Suprapubic skin (tissue), 4 donors: ENCODE measurements around the gene ZW10. TPM values are rescaled to one million over a fixed set of nuclear protein-coding genes. Genes with fewer than 3 reads are reported as not detected.

Source experiments
- DNase-seq, 2 donors: peaks; one replicate each; pipeline ENCODE4 v3.0.0-alpha.2; 2019; ENCODE audit warnings: low spot score in 2 of 2
- H3K27ac ChIP-seq: fragments of 200-600 bp; sonication (generic); one replicate; pipeline ENCODE4 v1.5.1; 2019
- H3K27me3 ChIP-seq: fragments of 200-600 bp; sonication (generic); one replicate; pipeline ENCODE4 v1.5.1; 2019
- H3K36me3 ChIP-seq: fragments of 200-600 bp; sonication (generic); one replicate; pipeline ENCODE4 v1.5.1; 2019
- H3K4me1 ChIP-seq: fragments of 200-600 bp; sonication (generic); one replicate; pipeline ENCODE4 v1.5.1; 2019
- H3K4me3 ChIP-seq: fragments of 200-600 bp; sonication (generic); one replicate; pipeline ENCODE4 v1.5.1; 2019; ENCODE audit warnings: mild to moderate bottlenecking
- H3K9me3 ChIP-seq: fragments of 200-600 bp; sonication (generic); one replicate; pipeline ENCODE4 v1.5.1; 2019
- CTCF ChIP-seq, 2 donors: fragments of 200-600 bp in 1 of 2; fragments of 450-650 bp in 1 of 2; sonication (generic) in 1 of 2; IDR thresholded peaks; one replicate each; pipeline ENCODE4 v1.5.1; 2016 to 2019; ENCODE audit warnings: antibody characterized with exemption in 2 of 2, mild to moderate bottlenecking in 1 of 2, moderate library complexity in 1 of 2
- EP300 ChIP-seq: sonication (generic); formaldehyde crosslinking; IDR thresholded peaks from one replicate; pipeline ENCODE4 v1.6.1; 2017; ENCODE audit warnings: antibody characterized with exemption
- POLR2A ChIP-seq, 2 donors: fragments of 450-650 bp; IDR thresholded peaks; one replicate each; pipeline ENCODE4 v1.6.1; 2017; ENCODE audit warnings: antibody characterized with exemption in 2 of 2, mild to moderate bottlenecking in 2 of 2, moderate library complexity in 2 of 2
- POLR2AphosphoS5 ChIP-seq, 3 donors: sonication (generic); formaldehyde crosslinking; IDR thresholded peaks; one replicate each; pipeline ENCODE4 v1.6.1; 2017; ENCODE audit warnings: antibody characterized with exemption in 3 of 3
- WGBS: methylation state at CpG from one replicate; pipeline ENCODE4 v1.1.5; 2018; 5-methylcytosine and 5-hydroxymethylcytosine counted together
- total RNA-seq, 4 donors: library from RNA; depleted of rRNA; stranded (reverse); fragments of >200 nt; gene quantifications; one replicate each; pipeline ENCODE4 v1.1.0, GENCODE V29; 2016

ZW10 gene
- total RNA-seq, 4 donors from 2014 or later = 15.0 to 22.7 (median 20.8) TPM

- Histone ChIP-seq H3K27ac (no peak overlapping the region), H3K4me3 (no peak overlapping the region), H3K36me3 (no peaks in the 10 kb centered on the region), H3K4me1 (no peaks in the 10 kb centered on the region), H3K9me3 (no peaks in the 10 kb centered on the region), H3K27me3 (no peaks in the 10 kb centered on the region)
- TF ChIP-seq CTCF (IDR thresholded peaks at IDR 0.05) (no peak), EP300 (no peak), POLR2A (IDR thresholded peaks at IDR 0.05) (no peak), POLR2AphosphoS5 (IDR thresholded peaks at IDR 0.05) (no peak)
- no peak for DNase-seq
- 75% methylated on average over 6 of the region's 6 CpGs for WGBS
These were observed 89.9 kb downstream of the ZW10 start for GRCh38 chr11:113683481-113684046.

Other genes with a start within 250 kb of the ZW10 start
- gene TMPRSS5, start 67.4 kb downstream of the ZW10 start, total RNA-seq = 1 to 10 TPM; 1.2 to 4.9 (median 1.8) TPM
- under 1 TPM in 1 of 4 donors, not detected in 3; 0.86 TPM for gene CLDN25, start 6.1 kb upstream of the ZW10 start, total RNA-seq
- gene USP28, start 101.9 kb upstream of the ZW10 start, total RNA-seq = 10 to 100 TPM; 13.4 to 19.6 (median 14.1) TPM
- gene HTR3B, start 131.1 kb upstream of the ZW10 start, total RNA-seq = not detected
- under 1 TPM in 2 of 4 donors, not detected in 2; 0.68 TPM for gene HTR3A, start 201.4 kb upstream of the ZW10 start, total RNA-seq